ENCODE data around the gene MCL1. TPM values are rescaled to one million over a fixed set of nuclear protein-coding genes. Genes with fewer than 3 reads are reported as not detected.
A peak's percentile ranks its signal among the peaks of the same experiment; 100 is the strongest.

The MCL1 gene
- total RNA-seq, 2 donors from 2014 or later, result 211 to 223 TPM

DNA sequence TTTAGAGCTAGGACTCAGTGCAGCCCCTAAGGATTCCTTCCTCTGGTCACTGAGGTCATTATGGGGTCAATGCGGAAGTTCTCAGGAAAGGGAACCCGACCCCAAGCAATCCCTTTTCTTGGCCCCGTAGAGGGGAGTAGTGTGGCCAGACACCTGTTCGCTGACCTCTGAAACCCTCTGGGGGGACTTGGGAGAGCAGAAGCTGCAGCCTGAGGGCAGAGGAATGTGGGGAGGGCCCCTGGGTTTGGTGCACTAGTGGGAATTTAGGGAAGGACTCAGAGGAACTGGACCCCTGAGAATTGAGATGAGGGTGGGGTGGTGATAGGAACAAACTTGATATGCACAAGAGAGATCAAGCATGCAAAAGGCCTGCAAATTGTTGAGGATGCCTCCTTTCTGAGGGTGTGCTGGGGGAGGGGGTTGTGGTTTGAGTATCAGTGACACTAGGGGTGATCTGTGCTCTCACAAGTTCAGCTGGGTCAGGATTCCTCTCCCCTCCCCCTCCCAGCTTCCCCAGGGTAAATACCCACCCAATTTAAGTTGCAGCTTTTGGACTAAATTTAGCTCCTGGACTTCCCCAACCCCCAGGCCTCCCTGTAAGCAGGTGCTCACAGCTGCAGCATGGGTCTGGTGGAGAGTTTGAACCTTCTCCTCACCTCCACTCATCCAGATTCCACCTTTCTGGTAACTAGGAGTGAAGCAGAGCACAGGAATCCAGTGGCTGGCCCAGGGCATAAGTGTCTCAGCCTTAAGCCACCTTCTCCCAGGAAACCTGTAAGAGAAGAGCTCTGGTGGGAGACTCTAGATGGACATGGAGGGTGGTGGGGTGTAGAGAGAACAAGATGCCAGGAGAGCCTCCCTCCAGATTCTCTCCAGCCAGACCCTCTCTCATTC lies 16.7 kb downstream of the MCL1 start:
- Histone ChIP-seq H3K4me3 (no peak overlapping the region), H3K27ac (peak overlapping the region; percentile 97 to 100 (median 98)), H3K4me1 (peaks cover 84% of the 10 kb centered on the region), H3K36me3 (replicated peaks in 1 of 2; ENCODE audit: insufficient read depth in 1 of 2, low read depth in 2 of 2) (no peaks in the 10 kb centered on the region), H3K9me3 (no peaks in the 10 kb centered on the region), H3K27me3 (no peaks in the 10 kb centered on the region)
- intact Hi-C loops (cut with DNase I), result no loop called here
- TF ChIP-seq POLR2A (IDR thresholded peaks at IDR 0.05) (no peak), CTCF (IDR thresholded peaks at IDR 0.05) (no peak)
- DNase-seq (peak in 2 of 4 donors; percentile 43), ATAC-seq (no peak)
- 0 to 10% methylated on average over 3 to 4 of the region's 4 CpGs for WGBS, 2 donors

GRCh38 chr1:150561974-150562445 lies 17.4 kb downstream of the MCL1 start:
- Histone ChIP-seq H3K9me3 (no peaks in the 10 kb centered on the region), H3K4me3 (no peak overlapping the region), H3K27me3 (no peaks in the 10 kb centered on the region), H3K36me3 (replicated peaks in 1 of 2; ENCODE audit: insufficient read depth in 1 of 2, low read depth in 2 of 2) (no peaks in the 10 kb centered on the region), H3K27ac (peak overlapping the region; percentile 97 to 100 (median 98)), H3K4me1 (peaks cover 77% of the 10 kb centered on the region)
- peak; percentile 94 to 97 (median 97) for DNase-seq
- 0 to 3% methylated on average over 16 to 18 of the region's 18 CpGs for WGBS, 2 donors
- ATAC-seq, result peak; percentile 77
- TF ChIP-seq CTCF (IDR thresholded peaks at IDR 0.05), result no peak
- peak in 2 of 3 donors; percentile 39 to 47 for TF ChIP-seq POLR2A (IDR thresholded peaks at IDR 0.05)
- intact Hi-C loops (cut with DNase I), result no loop called here

DNA sequence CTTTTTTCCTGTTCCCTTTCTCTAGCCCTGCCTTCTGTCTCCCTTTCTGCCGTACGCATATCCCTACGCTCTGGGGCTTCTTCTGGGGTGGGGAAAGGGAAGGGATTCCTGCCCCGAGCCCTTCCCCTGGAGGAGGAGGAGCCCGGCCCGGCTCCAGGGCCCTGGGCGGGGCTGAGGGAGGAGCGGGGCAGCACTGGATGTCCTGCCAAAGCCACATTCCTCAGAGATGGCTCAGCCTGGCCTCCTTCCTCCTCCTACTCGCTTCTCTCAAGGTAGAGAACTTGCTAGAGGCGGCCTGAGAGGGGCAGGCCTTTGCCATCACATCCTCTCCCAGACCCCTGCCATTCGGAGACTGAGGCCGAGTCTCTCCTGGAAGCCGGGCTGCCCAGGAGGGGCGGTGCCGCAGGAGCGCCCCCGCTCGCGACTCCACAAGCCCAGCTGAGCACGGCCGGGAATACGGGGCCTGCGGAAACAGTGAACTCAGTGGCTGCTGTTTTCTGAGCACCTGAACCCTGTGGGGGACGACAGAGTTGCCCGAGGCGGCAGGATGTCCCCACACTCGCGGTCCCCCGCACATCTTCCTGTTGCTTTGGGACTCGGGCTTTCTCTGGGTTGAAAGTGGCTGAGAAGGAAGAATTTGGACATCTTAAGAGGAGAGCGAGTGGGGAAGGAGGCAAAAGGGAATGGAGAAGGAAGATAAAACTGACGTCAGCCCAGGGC lies 18.0 kb downstream of the MCL1 start:
- intact Hi-C loops (cut with DNase I), result no loop called here
- WGBS, 2 donors, result 0 to 1% methylated on average over 17 to 30 of the region's 32 CpGs
- Histone ChIP-seq H3K27me3 (no peaks in the 10 kb centered on the region), H3K36me3 (replicated peaks in 1 of 2; ENCODE audit: insufficient read depth in 1 of 2, low read depth in 2 of 2) (no peaks in the 10 kb centered on the region), H3K27ac (peak overlapping the region; percentile 97 to 100 (median 98)), H3K4me3 (no peak overlapping the region), H3K9me3 (no peaks in the 10 kb centered on the region), H3K4me1 (peaks cover 71% of the 10 kb centered on the region)
- DNase-seq (peak; percentile 96 to 98 (median 98)), ATAC-seq (peak; percentile 86)
- TF ChIP-seq POLR2A (IDR thresholded peaks at IDR 0.05) (peak; percentile 96 to 99 (median 97)), CTCF (IDR thresholded peaks at IDR 0.05) (peak in 5 of 7 experiments; percentile 0 to 48 (median 37))

GRCh38 chr1:150560576-150561253 lies 18.7 kb downstream of the MCL1 start:
- Histone ChIP-seq H3K36me3 (replicated peaks in 1 of 2; ENCODE audit: insufficient read depth in 1 of 2, low read depth in 2 of 2) (no peaks in the 10 kb centered on the region), H3K4me3 (no peak overlapping the region), H3K9me3 (no peaks in the 10 kb centered on the region), H3K4me1 (peaks cover 64% of the 10 kb centered on the region), H3K27ac (peak overlapping the region; percentile 97 to 100 (median 98)), H3K27me3 (no peaks in the 10 kb centered on the region)
- TF ChIP-seq CTCF (IDR thresholded peaks at IDR 0.05), result peak; percentile 80 to 95 (median 92)
- TF ChIP-seq POLR2A (IDR thresholded peaks at IDR 0.05), result no peak
- ATAC-seq (peak; percentile 69), DNase-seq (peak; percentile 91 to 93 (median 92))
- 16 to 18% methylated on average over 16 to 17 of the region's 17 CpGs for WGBS, 2 donors
- intact Hi-C loops (cut with DNase I), result no loop called here

Measured in body of pancreas (tissue), 4 donors.